GOT3 (cell line): ENCODE data around the gene DDX6.
"Not testable (repeated sequence)": the region's sequence is repeated elsewhere in the genome, so short reads cannot be mapped to it uniquely, and the experiment has no call there.

Source experiments
- DNase-seq: peaks from one replicate; lab custom pipeline; 2025; ENCODE audit warnings: mixed read lengths; lab: John Stamatoyannopoulos, UW

The DDX6 gene

GRCh38 chr11:118790357-118791110 lies 430 bp downstream of the DDX6 start:
- DNase-seq: no peak

GRCh38 chr11:118789501-118790356 lies 1.2 kb downstream of the DDX6 start:
- DNase-seq: no peak

- DNase-seq: no peak
Observed at GRCh38 chr11:118786657-118787056, 4.3 kb downstream of the DDX6 start.

GRCh38 chr11:118785362-118785761 lies 5.6 kb downstream of the DDX6 start:
- DNase-seq: no peak

GRCh38 chr11:118783724-118784495 lies 7.1 kb downstream of the DDX6 start:
- no peak for DNase-seq

GRCh38 chr11:118783324-118783723 lies 7.6 kb downstream of the DDX6 start:
- DNase-seq: not testable (repeated sequence)

GRCh38 chr11:118778898-118779297 lies 12.1 kb downstream of the DDX6 start:
- no peak for DNase-seq

- DNase-seq: no peak
Observed at GRCh38 chr11:118774032-118774431, 16.9 kb downstream of the DDX6 start.

GRCh38 chr11:118771547-118772288 lies 19.2 kb downstream of the DDX6 start:
- DNase-seq: no peak

GRCh38 chr11:118768690-118769089 lies 22.3 kb downstream of the DDX6 start:
- DNase-seq: no peak

- no peak for DNase-seq
Observed at GRCh38 chr11:118766035-118766434, 24.9 kb downstream of the DDX6 start.

GRCh38 chr11:118765095-118765691 lies 25.8 kb downstream of the DDX6 start:
- DNase-seq: not testable (repeated sequence)

- DNase-seq: no peak
Observed at GRCh38 chr11:118763041-118763440, 27.9 kb downstream of the DDX6 start.

- not testable (repeated sequence) for DNase-seq
Observed at GRCh38 chr11:118761981-118762380, 29.0 kb downstream of the DDX6 start.

- no peak for DNase-seq
Observed at GRCh38 chr11:118757876-118758399, 33.0 kb downstream of the DDX6 start.

GRCh38 chr11:118752654-118753053 lies 38.3 kb downstream of the DDX6 start:
- DNase-seq: no peak

GRCh38 chr11:118749429-118749828 lies 41.5 kb downstream of the DDX6 start:
- no peak for DNase-seq

- no peak for DNase-seq
Observed at GRCh38 chr11:118748056-118748455, 42.9 kb downstream of the DDX6 start.

GRCh38 chr11:118746988-118747585 lies 43.9 kb downstream of the DDX6 start:
- DNase-seq: no peak

- no peak for DNase-seq
Observed at GRCh38 chr11:118744046-118744445, 46.9 kb downstream of the DDX6 start.

GRCh38 chr11:118742304-118742703 lies 48.7 kb downstream of the DDX6 start:
- no peak for DNase-seq
